ENCODE results near the gene DRC7.

DRC7 gene

GRCh38 chr16:57747091-57747490, 52.5 kb downstream of the DRC7 start:
- H3K4me3 ChIP-seq: no peak overlapping the region
- no peak for DNase-seq
- TF ChIP-seq, protein P1, sequence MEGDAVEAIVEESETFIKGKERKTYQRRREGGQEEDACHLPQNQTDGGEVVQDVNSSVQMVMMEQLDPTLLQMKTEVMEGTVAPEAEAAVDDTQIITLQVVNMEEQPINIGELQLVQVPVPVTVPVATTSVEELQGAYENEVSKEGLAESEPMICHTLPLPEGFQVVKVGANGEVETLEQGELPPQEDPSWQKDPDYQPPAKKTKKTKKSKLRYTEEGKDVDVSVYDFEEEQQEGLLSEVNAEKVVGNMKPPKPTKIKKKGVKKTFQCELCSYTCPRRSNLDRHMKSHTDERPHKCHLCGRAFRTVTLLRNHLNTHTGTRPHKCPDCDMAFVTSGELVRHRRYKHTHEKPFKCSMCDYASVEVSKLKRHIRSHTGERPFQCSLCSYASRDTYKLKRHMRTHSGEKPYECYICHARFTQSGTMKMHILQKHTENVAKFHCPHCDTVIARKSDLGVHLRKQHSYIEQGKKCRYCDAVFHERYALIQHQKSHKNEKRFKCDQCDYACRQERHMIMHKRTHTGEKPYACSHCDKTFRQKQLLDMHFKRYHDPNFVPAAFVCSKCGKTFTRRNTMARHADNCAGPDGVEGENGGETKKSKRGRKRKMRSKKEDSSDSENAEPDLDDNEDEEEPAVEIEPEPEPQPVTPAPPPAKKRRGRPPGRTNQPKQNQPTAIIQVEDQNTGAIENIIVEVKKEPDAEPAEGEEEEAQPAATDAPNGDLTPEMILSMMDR (IDR thresholded peaks at IDR 0.05): no peak
- H3K27ac ChIP-seq: no peak overlapping the region
- H3K36me3 ChIP-seq: peaks cover 4 to 65% (median 37%) of the 10 kb centered on the region in 3 donors
- intact Hi-C loops (cut with DNase I; ENCODE audit: low total_unique reads): no loop called here
- H3K9me3 ChIP-seq: no peaks in the 10 kb centered on the region
- no peaks in the 10 kb centered on the region for H3K27me3 ChIP-seq
- H3K4me1 ChIP-seq: no peaks in the 10 kb centered on the region

DNA sequence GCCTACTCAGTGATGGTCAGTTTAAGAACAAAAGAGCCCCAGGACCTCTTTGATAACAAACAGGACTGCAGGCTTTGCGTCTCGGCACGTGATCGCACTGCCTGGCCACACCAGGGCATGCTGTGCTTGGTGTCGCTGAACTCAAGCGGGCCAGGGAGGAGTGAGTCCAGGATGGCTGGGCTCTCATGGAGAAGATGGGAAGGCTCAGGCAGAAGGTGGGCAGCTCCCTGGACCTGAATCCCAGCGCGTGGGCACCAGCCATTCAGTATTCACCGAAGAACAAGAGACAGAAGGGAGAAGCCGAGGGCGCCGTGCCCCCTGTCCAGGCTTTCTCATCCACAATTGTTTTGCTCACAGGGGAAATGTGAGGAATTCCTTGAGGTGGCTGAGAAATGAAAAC, 52.9 kb downstream of the DRC7 start:
- no peaks in the 10 kb centered on the region for H3K4me1 ChIP-seq
- no peaks in the 10 kb centered on the region for H3K9me3 ChIP-seq
- DNase-seq: no peak
- TF ChIP-seq, protein P1 (IDR thresholded peaks at IDR 0.05): no peak
- no peak overlapping the region for H3K4me3 ChIP-seq
- no peak overlapping the region for H3K27ac ChIP-seq
- intact Hi-C loops (cut with DNase I; ENCODE audit: low total_unique reads): no loop called here
- no peaks in the 10 kb centered on the region for H3K27me3 ChIP-seq
- H3K36me3 ChIP-seq: peaks cover 4 to 69% (median 35%) of the 10 kb centered on the region in 3 donors

- TF ChIP-seq, protein P1 (IDR thresholded peaks at IDR 0.05): no peak
- Histone ChIP-seq H3K27ac (no peak overlapping the region), H3K27me3 (no peaks in the 10 kb centered on the region), H3K4me3 (no peak overlapping the region), H3K36me3 (peaks cover 4 to 74% (median 40%) of the 10 kb centered on the region in 3 donors), H3K4me1 (no peaks in the 10 kb centered on the region), H3K9me3 (no peaks in the 10 kb centered on the region)
- intact Hi-C loops (cut with DNase I; ENCODE audit: low total_unique reads): no loop called here
- no peak for DNase-seq
These were observed 53.4 kb downstream of the DRC7 start for GRCh38 chr16:57747996-57748395.

GRCh38 chr16:57748596-57748995, 54.0 kb downstream of the DRC7 start:
- Histone ChIP-seq H3K4me3 (no peak overlapping the region), H3K27ac (no peak overlapping the region), H3K27me3 (no peaks in the 10 kb centered on the region), H3K9me3 (no peaks in the 10 kb centered on the region), H3K36me3 (peaks cover 4 to 76% (median 42%) of the 10 kb centered on the region in 3 donors), H3K4me1 (no peaks in the 10 kb centered on the region)
- intact Hi-C loops (cut with DNase I; ENCODE audit: low total_unique reads): no loop called here
- TF ChIP-seq, protein P1 (IDR thresholded peaks at IDR 0.05): no peak
- no peak for DNase-seq

- intact Hi-C loops (cut with DNase I; ENCODE audit: low total_unique reads): no loop called here
- Histone ChIP-seq H3K4me3 (no peak overlapping the region), H3K36me3 (peaks cover 4 to 76% (median 39%) of the 10 kb centered on the region in 3 donors), H3K27me3 (no peaks in the 10 kb centered on the region), H3K9me3 (no peaks in the 10 kb centered on the region), H3K4me1 (no peaks in the 10 kb centered on the region), H3K27ac (no peak overlapping the region)
- TF ChIP-seq, protein P1 (IDR thresholded peaks at IDR 0.05): no peak
- no peak for DNase-seq
These were observed 54.6 kb downstream of the DRC7 start for GRCh38 chr16:57749101-57749692.
